HPDE6-E6E7 (cell line): Measurements from ENCODE around the gene ID1.
A peak's percentile ranks its signal among the peaks of the same experiment; 100 is the strongest.

ENCODE experiments used
- DNase-seq: peaks from one replicate; pipeline ENCODE4 v3.0.0; 2011; ENCODE audit warnings: missing footprints; ENCODE audit errors: extremely low spot score

ID1 gene, protein sequence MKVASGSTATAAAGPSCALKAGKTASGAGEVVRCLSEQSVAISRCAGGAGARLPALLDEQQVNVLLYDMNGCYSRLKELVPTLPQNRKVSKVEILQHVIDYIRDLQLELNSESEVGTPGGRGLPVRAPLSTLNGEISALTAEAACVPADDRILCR

DNA sequence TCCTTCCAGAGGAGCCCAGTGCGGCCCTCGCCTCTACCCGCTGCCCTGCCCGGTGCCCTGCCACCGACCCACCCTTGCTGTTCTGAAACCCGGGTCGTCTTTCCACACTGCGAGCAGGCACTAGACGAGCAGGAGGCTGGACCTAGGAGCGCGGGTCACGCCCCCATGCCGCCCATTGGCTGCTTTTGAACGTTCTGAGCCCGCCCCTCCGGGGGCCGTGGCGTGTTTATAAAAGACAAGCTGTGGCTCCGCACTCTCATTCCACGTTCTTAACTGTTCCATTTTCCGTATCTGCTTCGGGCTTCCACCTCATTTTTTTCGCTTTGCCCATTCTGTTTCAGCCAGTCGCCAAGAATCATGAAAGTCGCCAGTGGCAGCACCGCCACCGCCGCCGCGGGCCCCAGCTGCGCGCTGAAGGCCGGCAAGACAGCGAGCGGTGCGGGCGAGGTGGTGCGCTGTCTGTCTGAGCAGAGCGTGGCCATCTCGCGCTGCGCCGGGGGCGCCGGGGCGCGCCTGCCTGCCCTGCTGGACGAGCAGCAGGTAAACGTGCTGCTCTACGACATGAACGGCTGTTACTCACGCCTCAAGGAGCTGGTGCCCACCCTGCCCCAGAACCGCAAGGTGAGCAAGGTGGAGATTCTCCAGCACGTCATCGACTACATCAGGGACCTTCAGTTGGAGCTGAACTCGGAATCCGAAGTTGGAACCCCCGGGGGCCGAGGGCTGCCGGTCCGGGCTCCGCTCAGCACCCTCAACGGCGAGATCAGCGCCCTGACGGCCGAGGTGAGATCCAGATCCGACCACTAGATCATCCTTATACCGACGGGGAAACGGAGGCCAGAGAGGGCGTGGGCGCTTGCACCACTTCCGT, at the start of gene ID1:
Gene ID1, plus strand, starts transcription at position 259 of the 871 bp plus-strand sequence. Its CDS starts 99 bp downstream, at position 358.
- DNase-seq, result peak; percentile 97

DNA sequence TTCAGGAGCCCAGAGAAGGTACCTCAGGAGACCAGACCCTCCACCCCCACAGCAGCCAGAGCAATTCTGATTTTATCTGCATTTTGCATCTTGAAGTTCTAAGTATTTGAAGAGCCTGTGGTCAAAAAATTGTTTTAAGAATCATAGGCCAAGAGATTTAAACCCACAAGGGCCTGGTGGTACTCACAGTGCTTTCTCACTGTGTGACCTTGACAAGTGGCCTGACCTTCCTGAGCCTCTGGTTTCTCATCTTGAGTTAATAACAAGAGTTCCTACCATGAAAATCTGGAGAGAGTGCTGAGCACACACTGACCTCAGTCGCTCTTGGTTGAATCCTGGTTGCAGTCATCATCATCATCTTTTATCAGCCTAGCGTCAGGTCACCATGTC, 45.4 kb upstream of the ID1 start:
- no peak for DNase-seq

DNA sequence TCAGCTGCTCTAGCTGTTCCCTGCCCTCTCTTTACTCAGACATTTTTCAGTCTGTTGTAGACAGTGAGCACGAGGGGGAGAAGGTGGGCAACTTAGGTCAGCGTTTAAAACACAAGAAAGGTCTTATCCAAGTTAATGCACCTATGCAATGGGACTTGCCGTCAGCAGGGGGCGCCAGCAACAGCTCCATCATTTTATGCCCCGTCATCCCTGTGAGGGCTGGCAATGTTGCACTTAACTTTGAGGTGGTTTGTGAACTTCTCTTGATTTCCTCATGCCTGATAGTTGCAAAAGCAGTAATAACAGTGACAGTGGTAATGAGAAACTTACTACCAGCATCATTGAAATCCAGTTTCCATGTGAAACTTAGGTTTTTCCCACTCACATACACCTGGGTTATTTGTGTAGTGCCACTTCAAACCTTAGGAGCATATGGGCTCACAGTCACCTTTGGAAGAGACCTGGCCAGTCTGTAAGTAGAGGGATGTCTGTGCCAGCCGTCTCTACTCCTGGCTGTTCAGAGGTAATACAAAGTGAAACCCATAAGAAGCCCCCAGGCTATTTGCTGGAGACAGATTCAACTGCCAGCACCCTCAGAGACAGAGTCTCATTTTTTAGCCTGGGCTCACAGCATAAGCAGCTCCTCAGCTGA, 44.9 kb upstream of the ID1 start:
- DNase-seq, result peak; percentile 87

DNA sequence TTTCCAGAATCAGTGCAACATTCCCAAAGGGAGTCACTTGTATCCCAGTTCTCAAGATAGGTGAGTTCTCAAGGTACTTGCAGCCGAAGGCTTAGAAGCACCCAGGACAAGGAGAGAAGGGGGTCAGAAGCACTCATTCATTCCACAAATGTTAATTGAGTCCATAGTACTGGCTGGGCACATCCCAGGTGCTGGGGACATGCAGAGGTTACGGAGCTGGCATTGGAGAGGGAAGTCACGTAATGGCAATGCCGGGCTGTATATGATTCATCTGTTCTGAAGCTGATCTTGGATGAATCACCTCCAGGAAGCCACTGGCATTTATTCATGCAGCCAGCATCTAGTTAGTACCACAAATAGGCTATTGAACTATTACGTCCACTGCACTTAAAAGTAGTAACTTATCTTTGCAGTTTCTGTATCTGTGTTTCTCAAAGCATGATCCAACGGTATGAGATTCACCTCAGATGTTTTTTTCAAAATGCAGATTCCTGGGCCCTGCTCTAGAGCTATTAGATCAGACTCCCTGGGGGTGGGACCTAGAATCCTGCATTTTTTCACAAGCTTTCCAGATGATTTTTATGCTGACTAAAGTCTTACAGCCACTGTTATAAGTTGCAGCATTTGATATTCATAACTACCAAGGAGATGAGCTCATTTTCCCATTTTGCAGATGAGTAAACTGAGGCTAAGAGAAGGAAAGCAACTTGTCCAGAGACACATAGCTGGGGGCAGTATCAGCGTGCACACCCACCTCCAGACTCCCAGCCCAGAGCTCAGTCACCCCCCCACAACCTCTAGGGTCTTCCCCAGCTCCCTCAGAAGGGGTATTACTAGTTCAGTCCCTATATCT, 44.1 kb upstream of the ID1 start:
- peak; percentile 99 for DNase-seq

DNA sequence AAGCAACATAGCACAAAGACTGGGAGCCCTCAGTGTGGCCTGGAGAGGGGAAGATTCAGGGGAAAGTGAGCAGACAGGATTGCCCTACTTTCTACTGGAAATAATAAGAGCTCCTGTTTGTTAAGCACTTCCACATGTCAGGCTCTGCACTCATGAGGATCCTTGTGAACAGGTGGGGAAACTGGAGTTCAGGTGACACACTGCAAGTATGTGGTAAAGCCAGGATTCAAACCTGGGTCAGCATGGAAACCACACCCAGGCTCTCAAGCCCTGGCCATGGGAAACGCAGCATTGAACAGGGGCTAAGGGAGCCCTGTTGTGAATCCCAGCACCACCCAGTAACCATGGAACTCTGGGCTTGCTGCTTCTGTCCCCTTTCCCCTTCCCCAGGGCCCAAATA, 42.8 kb upstream of the ID1 start:
- DNase-seq, result peak; percentile 92

DNA sequence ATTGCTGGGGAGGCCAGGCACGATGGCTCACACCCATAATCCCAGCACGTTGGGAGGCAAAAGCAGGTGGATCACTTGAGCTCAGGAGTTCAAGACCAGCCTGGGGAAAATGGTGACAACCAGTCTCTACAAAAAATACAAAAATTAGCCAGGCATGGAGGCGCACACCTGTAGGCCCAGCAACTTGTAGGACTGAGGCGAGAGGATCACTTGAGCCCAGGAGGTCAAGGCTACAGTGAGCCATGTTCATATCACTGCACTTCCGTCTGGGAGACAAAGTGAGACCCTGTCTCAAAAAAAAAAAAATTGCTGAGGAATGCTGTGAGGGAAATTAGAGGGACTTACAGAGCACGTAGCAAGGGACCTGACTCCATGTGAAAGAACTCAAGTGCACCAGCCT, 40.8 kb upstream of the ID1 start:
- no peak for DNase-seq

DNA sequence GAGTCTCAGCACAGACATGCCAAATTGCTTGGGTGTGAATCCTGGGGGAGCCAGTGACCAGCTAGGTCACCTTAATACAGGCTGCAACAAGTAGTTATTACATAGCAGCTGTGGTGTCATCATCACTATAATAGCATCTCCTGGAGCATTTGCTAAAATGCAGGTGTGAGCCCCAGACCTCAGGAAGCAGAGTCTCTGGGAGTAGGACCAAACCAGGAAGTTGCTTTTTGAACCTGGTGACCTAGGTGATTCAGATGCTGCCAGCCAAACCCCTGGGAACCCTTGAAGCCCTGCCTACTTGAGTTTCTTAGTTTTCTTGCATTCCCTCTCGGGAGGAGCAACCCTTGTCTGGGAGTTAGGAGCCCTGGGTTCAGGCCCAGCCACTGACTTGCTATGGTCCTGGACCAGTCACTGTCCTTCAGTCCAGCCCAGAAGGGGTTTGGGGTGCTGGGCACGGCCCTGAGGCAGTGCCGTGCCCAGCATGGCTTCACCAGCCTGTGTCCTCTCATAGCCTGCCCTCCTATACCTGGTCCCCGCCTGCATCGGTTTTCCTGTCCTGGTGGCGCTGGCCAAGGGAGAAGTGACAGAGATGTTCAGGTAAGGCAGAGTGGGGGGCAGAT, 39.3 kb upstream of the ID1 start:
- peak; percentile 99 for DNase-seq

DNA sequence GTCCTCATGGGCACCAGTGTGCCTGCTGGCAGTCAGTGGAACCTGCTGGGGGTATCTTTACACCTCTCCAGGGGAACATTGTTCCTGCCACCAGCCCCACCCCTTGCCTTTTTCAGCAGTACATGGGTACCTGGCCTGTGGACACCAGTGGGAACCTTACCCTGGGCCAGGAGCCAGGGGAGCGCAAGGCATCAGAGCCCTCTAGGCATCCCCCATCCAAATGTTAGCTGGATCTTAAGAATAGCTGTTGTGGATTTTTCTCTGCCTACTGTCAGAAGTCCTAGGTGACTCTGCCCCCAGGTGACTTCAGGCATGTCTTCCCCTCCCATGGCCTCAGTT, 38.8 kb upstream of the ID1 start:
- DNase-seq, result no peak

DNA sequence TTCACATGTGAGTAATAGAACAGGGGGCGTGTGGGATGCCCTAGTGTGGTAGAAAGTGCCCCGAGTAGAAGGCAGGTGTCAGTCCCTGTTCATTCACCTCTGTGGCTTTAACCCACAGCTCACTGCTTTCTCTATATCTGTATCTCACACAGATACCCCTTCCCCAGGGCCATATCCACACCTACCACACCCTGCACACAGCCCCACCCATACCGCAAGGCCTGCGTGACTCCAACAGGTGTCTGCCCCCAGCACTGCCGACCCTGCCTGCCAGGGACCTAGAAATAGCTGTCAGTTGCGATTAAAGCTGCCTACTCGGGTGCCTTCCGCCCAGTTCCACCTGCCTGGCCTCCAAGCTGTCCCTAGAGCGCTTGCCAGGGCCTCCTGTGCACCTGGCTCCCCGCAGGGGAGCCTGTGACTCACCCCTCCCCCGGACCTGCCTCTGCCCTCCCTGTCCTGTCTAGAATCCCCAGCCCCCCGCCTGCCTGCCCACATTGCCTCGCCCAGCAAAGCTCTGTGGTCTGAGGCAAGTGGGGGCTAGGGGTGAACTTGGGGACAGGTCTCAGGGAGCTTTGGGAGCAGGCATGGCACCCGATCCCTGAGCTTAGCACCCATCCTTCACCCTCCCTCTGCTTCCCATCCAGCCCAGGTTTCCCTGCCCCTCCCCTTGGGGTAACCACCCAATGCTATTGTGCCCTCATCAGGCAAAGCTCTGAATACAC, 38.3 kb upstream of the ID1 start:
- peak; percentile 84 for DNase-seq

DNA sequence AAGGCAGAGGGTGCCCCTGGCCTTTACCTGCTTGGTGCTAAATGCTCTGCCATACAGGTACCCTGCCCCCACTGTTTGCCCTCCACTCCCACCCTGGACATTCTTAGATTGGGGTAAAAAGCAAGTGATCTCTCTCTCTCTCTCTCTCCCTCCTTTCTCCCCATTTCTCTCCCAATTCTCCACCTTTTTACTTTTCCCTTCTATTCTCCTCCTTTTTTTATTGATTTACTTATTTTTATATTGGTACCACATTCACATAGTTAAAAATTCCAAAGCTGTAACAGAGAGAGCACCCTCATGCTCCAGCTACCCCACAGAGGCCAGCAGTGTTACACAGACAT, 37.7 kb upstream of the ID1 start:
- no peak for DNase-seq

DNA sequence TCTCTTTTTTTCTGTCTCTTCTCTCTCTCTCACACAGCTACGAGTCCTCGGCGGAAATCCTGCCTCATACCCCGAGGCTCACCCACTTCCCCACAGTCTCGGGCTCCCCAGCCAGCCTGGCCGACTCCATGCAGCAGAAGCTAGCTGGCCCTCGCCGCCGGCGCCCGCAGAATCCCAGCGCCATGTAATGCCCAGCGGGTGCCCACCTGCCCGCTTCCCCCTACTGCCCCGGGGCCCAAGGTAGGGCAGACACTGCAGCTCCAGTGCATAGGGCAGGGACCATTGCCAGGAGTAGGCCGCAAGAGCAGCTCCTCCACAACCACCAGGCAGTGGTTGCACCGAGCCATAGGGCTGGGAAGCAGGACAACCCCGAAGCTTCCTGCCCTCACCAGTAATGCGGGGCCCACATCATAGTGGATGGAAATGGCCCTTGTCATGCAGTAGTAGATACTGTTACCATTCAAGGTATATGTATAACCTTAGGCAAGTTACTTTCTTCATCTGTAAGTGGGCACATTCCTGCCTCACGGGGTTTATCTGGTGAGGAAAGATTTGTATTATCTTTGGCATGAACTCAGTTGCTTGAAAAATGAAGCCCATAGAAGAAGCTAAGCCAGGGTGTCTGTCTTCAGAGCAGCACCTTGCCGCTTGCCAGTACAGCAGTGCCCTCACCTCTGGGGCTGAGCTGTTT, 36.9 kb upstream of the ID1 start:
- DNase-seq, result no peak

DNA sequence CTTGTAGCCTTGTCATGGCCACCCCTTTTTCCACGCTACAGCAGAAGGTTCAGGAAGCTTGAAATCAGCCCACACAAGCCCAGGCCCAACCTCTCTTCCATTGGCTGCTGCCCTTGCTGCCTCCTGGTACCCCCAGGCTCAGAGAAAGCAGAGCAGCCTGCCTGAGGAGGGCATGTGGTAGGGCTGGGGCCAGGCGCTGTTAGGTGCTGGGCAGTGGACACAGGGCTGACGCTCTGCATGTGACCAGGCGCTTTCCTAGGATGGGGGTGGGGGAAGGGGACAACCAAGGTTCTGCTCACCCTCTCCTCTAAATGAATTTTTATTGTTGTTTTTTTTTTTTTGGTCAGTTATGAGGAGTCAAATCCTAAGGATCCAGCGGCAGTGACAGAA, 36.3 kb upstream of the ID1 start:
- DNase-seq, result no peak

DNA sequence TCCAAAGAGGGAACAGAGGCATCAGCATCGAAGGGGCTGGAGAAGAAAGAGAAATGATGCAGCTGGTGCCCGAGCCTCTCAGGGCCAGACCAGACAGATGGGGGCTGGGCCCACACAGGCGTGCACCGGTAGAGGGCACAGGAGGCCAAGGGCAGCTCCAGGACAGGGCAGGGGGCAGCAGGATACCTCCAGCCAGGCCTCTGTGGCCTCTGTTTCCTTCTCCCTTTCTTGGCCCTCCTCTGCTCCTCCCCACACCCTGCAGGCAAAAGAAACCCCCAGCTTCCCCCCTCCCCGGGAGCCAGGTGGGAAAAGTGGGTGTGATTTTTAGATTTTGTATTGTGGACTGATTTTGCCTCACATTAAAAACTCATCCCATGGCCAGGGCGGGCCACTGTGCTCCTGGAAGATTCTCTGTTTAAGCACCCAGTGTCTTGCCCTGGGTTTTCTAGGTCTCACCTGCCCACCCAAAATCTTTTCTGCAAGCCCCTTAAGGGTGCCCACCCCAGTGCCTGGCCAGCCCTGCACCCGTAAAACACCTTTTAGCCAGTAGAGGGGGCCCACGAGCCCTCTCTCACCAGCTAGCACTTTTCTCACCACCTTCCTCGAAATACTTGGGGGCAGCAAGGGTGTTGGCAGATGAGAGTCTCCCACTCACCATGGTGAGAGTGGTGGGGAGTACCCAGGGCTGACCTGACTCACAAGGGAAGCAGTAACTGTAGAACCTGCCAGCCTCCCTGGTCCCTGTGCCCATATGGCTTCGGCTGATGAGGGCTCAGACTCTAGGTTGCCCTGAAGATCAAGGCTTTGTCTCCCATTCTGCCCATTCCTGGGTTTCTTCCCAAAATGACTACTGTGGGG, 35.7 kb upstream of the ID1 start:
- DNase-seq, result no peak

DNA sequence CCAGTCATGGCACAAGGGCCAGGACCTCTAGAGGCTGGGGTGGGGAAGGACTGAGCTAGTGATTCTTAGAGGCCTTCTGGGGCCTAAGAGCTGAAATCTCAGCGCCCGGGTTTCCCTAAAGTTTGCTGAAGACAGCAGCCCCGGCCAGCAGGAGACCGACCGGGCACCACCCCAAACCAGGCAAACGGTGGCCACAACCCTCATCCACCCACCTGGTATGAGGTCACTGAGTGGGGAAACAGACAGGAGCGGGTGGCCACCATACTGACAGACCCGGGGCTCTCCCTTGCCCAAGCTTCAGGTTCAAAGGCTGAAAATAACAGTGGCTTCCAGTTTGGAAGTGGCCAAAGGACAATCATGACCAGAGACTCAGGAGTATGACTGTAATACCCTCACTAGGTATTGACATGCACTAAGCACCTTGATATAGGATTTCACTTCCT, 35.0 kb upstream of the ID1 start:
- DNase-seq, result no peak

DNA sequence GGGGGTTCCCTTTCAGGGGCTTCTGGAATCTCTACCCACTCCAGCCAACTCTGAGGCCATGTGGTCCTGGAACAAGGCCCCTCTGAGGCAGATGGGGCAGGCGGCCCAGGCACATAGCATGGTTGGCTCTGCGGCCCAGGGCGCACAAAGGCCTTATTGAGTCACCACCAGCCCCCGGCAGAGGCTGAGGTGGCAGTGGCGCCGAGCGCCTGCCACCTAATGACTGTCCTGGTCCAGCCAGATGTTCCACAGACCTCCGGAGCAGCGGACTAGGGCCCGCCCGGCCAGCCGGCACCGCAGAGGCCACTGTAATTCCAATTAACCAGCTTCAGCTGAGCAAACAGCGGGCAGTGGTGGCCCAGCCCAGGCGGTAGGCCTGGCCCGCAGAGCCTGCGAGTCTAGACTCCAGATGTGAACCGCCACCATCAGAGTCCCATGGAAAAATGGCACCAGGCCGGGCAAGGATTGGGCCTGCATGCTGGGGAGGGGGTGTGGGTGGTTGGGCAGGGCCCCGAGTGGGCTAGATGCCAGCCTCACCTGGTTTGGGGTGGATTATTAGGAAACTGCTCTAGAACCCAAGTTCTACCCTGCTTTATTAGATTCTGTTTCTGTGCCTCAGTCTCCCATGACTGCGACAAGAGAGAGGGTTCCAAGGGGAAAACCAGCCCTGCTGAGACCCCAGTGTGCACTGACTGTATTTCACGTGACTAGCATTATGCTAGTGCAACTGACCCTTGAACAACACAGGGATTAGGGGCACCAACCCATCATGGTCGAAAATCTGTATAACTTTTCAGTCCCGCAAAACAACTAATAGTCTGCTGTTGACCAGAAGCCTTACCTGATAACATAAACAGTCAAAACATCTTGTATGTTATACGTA, 34.1 kb upstream of the ID1 start:
- no peak for DNase-seq

DNA sequence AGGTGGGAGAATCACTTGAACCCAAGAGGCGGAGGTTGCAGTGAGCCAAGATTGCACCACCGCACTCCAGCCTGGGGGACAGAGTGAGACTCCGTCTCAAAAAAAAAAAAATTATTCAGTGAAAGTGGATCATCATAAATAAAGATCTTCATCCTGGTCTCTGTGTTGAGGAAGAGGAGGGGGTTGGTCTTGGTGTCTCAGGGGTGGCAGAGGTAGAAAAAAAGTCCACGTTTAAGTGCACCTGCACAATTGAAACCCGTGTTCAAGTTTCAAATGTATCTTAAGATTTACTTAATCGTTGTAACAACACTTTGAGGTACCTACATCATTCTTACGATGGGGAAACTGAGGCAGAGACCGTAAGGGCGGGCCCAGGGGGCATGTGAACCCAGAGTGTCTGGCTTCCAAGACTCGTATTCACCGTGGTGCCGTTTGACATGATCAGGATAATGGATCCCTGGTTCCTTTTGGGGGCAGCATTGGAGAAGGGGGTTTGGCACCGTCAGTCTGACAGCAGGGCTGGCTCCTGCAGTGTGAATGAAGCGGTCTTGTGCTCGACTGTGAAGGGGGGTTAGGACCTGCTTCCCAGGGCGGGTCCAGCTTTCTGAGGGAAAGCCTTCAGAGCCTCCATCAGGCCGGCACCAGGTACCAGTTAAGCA, 32.9 kb upstream of the ID1 start:
- DNase-seq, result no peak

DNA sequence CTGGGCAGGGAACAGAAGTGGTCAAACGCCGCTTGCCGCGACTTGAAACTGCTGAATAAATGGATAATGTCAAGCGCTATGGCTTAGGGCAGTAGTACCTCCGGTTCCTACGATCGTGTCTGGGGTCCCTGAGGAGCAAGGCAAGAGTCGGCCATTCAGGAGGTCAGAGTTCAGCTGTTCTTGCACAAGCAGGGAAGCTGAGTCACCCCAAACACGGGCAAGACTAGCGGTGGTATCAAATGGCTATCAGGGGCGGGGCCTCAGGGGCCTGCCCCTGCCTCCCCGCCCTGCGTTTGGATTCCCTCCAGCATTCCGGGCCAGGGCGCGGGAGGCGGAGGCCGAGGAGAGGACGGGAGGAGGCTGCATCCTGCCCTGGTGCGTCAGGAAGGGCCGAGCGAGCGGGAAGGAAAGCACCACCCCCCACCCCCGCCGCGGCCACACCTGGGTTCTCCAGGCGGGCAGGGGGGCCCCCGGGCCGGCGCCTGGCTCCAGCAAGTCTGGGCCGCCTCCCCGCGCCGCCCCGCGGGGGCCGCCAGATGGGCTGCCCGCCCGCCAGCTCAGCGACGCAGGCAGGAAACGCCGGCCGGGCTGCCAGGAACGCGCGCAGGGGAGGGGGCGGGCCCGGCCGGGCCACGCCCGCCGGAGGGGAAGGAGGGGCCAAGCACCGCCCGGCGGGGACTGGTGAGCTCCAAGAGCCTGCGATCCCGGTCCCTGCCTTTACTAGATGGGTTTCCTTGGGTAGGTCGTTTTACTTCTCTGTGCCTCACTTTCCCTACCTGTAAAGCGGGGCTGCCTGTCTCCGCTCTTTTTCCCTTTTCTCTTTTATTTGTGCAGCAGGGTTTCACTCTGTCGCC, 32.2 kb upstream of the ID1 start:
- peak; percentile 98 for DNase-seq
